NB4 (cell line): Measurements from ENCODE around the gene RNU2-63P.

Source experiments
- MYC ChIP-seq: IDR thresholded peaks from 2 replicates; pipeline ENCODE4 v1.6.1; 2011; ENCODE audit warnings: low read depth, low read length
- POLR2A ChIP-seq: IDR thresholded peaks from 2 replicates; pipeline ENCODE4 v1.6.1; 2011; ENCODE audit warnings: mild to moderate bottlenecking; ENCODE audit not compliant: insufficient read length; ENCODE audit errors: extremely low read depth
- TF ChIP-seq, protein P1 (sequence below): IDR thresholded peaks from one replicate; pipeline ENCODE4 v1.5.1; 2012; ENCODE audit warnings: low read depth, low read length
- TF ChIP-seq, protein P2 (sequence below): IDR thresholded peaks from 2 replicates; pipeline ENCODE4 v1.6.1; 2011; ENCODE audit warnings: low read depth, low read length

DNA sequence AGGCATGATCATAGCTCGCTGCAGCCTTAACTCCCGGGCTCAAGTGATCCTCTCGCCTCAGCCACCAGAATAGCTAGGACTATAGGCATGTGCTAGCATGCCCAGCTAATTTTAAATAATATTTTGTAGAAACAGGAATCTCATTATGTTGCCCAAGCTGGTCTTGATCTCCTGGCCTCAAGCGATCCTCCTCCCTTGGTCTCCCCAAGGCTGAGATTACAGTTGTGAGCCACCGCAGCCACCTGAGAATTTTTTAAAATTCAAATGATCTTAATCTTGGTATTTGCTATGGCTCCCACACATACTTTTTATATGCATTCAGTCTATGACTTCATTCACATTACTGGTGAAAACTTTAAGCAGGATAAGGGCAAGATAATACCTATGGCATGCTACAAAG lies 26.1 kb upstream of the RNU2-63P start:
- TF ChIP-seq POLR2A = no peak
- TF ChIP-seq, protein P1, sequence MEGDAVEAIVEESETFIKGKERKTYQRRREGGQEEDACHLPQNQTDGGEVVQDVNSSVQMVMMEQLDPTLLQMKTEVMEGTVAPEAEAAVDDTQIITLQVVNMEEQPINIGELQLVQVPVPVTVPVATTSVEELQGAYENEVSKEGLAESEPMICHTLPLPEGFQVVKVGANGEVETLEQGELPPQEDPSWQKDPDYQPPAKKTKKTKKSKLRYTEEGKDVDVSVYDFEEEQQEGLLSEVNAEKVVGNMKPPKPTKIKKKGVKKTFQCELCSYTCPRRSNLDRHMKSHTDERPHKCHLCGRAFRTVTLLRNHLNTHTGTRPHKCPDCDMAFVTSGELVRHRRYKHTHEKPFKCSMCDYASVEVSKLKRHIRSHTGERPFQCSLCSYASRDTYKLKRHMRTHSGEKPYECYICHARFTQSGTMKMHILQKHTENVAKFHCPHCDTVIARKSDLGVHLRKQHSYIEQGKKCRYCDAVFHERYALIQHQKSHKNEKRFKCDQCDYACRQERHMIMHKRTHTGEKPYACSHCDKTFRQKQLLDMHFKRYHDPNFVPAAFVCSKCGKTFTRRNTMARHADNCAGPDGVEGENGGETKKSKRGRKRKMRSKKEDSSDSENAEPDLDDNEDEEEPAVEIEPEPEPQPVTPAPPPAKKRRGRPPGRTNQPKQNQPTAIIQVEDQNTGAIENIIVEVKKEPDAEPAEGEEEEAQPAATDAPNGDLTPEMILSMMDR = no peak
- TF ChIP-seq, protein P2, sequence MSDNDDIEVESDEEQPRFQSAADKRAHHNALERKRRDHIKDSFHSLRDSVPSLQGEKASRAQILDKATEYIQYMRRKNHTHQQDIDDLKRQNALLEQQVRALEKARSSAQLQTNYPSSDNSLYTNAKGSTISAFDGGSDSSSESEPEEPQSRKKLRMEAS = no peak
- no peak for TF ChIP-seq MYC
